Stimulated activated CD8-positive, alpha-beta memory T cell treated with anti-CD3 and anti-CD28 coated beads, Interleukin-15, amount 100 ng/mL, for 24 hours (primary cell): ENCODE data around the gene TKT.

Experiments used
- DNase-seq: peaks from one replicate; pipeline ENCODE4 v3.0.0-alpha.2; 2020; ENCODE audit warnings: low read depth

The TKT gene

GRCh38 chr3:53239800-53240199, 16.0 kb downstream of the TKT start:
- no peak for DNase-seq

- no peak for DNase-seq
Measured at GRCh38 chr3:53238886-53239285, 16.9 kb downstream of the TKT start.

GRCh38 chr3:53238051-53238850, 17.6 kb downstream of the TKT start:
- no peak for DNase-seq

- no peak for DNase-seq
Measured at GRCh38 chr3:53236112-53236841, 19.5 kb downstream of the TKT start.

- no peak for DNase-seq
Measured at GRCh38 chr3:53235545-53235944, 20.3 kb downstream of the TKT start.

- no peak for DNase-seq
Measured at GRCh38 chr3:53234841-53235232, 21.0 kb downstream of the TKT start.

GRCh38 chr3:53234130-53234840, 21.5 kb downstream of the TKT start:
- no peak for DNase-seq

- DNase-seq = no peak
Measured at GRCh38 chr3:53232641-53233377, 23.0 kb downstream of the TKT start.

- DNase-seq = no peak
Measured at GRCh38 chr3:53231532-53232511, 24.0 kb downstream of the TKT start.

- no peak for DNase-seq
Measured at GRCh38 chr3:53230789-53231188, 25.0 kb downstream of the TKT start.

- DNase-seq = no peak
Measured at GRCh38 chr3:53230041-53230621, 25.7 kb downstream of the TKT start.

GRCh38 chr3:53229606-53230005, 26.2 kb downstream of the TKT start:
- no peak for DNase-seq

GRCh38 chr3:53229171-53229570, 26.7 kb downstream of the TKT start:
- DNase-seq = no peak

- DNase-seq = no peak
Measured at GRCh38 chr3:53227993-53228885, 27.6 kb downstream of the TKT start.

- no peak for DNase-seq
Measured at GRCh38 chr3:53226841-53227407, 28.9 kb downstream of the TKT start.

- no peak for DNase-seq
Measured at GRCh38 chr3:53226142-53226840, 29.5 kb downstream of the TKT start.

- no peak for DNase-seq
Measured at GRCh38 chr3:53225651-53226050, 30.2 kb downstream of the TKT start.

- DNase-seq = no peak
Measured at GRCh38 chr3:53225181-53225580, 30.6 kb downstream of the TKT start.

GRCh38 chr3:53224536-53224935, 31.3 kb downstream of the TKT start:
- DNase-seq = no peak
